HG03039 (cell line): ENCODE measurements around the gene PNMA6F.

Source experiments
- ATAC-seq: cut with Tn5 transposase; IDR thresholded peaks from one replicate; pipeline ENCODE4 v1.9.1; 2021; ENCODE audit warnings: mild to moderate bottlenecking, moderate library complexity; ENCODE audit not compliant: unreplicated experiment

PNMA6F gene

DNA sequence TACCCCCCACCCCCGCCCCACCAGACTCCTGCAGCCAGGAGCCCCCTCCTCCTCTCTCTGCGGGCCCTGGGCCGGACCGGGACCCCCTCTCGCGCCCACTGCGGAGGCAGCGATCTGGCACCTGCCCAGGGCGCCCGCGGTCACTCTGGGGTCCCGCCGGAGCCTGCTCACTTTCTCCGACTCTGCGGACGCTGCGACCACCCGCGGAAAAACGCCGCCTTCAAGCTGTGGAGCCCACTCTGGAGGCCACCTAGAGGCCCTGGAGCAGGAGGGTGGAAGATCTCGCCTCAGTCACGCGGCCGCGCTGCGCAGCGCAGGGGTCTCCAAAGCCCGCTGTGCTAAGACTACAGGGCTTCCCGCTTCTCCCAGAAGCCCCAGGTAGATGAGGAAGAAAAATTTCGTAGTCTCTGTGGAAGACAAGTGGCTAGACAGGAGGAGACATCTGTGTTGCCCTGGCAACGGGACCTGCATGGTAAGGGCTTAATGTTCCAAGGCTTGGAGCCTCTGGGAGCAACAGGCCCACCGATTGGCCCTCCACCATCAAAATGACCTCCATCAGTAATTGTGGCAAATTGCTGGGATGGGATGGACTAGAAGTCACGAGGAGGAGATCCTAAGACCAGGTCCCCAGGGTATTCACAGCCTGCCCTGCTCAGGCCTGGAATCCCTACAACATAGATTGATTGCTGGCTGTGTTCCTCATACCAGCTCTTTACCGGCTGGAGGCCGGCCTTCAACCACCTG lies at the start of gene PNMA6F:
PNMA6F (minus strand) TSS at position 387 of the 744 bp plus-strand sequence. CDS start 1,093 bp downstream, outside the sequence.
- ATAC-seq = no peak

DNA sequence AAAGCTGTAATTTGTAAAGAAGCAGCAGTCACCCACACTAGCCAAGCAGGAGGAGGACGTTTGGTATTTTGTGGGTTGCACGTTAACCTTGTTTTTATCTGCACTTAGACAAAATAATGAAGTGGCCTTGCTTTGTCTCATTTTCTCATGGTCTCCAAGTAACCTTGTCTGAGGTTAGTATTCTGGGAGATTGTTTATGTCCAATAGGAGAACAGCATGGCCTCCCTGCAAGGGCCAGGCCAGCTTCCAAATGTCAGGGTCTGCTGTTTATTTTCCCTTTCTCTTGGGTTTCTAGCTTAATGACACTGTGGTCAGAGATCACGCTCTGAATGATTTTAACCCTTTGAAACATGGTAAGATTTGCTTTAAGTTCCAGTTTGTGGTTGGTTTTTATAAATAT lies 49.7 kb upstream of the PNMA6F start:
- ATAC-seq = no peak

DNA sequence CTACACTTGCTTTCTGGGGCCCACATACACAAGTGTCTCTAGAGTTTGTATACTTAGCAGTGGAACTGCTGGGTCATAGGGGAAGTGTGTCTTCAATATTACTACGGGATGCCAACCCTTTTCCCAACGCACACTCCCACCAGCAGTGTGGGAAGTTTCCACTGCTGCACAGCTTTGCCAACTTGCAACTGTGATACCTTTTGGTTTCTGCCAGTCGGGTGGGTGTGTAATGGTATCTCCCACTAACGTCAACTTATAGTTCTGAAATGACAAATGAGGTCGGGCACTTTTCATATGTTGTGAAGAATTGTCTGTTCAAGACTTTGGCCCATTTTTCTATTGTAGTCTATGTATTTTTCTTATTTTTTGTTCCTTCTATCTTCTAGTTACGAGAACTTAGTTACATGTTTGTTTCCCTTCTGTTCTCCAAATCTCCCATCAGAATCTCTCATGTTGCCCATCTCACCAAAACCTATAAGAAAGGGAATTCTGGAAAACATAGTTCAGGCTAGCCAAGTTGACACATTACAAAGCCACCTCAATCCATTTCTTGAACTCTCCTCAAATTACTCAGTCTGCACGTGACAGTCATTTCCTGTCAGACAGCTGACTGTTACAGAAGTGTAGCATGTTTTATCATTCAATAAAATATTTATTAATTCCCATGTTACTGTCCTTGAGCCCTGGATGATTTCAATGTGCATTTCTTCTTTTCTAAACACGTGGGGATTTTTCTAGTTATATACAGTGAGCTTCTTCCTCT lies 48.9 kb upstream of the PNMA6F start:
- no peak for ATAC-seq

DNA sequence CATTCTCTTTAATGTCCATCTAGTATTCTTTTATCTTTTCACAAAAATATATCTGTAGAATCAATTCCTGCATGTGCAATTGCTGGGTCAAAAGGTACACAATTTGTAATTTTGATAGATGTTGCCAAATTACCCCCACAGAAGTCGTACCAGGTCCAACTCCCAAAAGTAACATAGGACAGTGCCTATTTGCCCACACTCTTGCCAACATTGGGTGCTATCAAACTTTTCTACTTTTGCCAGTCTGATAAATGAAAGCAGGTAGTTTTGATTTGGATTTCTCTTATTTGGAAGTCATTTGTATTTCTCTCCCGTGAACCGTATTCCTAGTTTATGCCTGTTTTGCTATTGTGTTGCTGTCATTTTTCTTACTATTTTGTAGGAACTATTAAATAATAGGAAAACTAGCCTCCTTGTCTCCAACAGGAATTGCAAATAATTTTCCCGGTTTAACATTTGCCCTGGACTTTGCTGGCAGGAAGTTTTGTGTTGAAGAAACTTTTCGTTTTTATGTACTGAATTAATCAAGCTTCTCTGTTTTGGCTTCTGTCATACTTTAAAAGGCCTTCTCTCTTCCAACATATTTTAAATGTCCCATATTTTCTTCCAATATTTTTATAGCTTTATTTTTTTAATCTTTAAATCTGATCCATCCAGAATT lies 45.4 kb upstream of the PNMA6F start:
- no peak for ATAC-seq

DNA sequence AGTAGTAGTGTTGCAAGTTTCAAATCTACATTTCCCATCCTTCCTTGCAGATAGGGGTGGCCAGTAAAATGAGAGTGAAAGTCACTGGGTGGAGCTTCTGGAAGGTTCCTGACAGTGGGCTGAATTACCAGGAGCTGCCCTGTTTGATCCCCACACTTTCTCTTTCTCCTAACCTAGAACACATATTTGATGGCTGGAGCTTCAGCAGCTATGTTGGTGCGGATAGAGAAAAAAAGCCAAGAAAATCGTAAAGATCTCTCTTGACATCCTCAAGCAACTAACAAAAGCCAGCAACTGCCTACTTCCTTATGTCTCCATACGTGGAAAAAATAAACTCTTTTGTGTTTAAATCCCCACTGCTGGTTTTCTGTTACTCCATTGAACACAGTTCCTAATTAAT lies 44.6 kb upstream of the PNMA6F start:
- no peak for ATAC-seq

DNA sequence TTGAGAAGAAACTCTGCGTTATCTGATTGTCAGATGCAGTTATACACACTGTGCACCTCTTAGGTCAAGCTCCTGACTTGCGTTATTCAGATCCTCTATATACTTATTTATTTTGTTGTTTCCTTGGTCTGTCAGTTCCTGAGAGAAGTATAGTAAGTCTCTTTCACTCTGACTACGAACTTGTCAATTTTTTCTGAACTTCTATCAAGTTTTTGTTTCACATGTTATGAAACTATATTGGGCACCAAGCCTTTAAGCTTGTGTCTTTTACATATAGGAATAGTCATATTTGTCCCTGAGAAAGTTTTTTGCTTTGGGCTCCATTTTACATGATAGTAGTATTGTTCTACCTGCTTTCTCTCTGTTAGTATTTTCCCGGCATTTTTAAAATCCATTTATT lies 44.1 kb upstream of the PNMA6F start:
- no peak for ATAC-seq

DNA sequence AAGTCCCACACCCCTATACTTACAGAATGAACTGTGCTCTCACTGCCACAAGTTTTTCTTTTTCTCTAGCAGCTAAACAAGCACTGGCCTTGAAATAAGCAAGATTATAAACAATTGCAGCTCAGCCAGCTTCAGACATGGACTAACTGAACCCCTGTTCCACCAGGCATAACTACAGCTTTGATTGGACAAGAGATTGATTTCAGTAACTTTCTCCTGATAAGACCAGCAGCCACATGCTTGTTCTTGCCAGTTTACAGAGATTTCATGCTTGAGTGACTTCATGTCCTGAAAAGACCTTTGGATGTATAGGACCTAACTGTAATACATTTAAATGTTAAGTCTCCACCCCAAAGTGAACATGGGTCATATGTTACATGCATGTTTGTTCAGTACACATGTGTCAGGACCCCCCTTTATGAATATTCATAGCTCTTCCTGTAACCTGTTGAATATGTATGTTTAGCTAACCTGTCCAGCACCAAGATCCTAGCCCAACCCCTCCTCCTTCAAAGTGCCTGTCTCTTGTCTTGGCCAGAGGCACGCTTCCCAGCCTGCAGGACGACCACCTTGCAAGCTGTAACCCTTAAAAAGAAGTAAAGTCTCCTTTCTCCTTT lies 40.3 kb upstream of the PNMA6F start:
- ATAC-seq = no peak

DNA sequence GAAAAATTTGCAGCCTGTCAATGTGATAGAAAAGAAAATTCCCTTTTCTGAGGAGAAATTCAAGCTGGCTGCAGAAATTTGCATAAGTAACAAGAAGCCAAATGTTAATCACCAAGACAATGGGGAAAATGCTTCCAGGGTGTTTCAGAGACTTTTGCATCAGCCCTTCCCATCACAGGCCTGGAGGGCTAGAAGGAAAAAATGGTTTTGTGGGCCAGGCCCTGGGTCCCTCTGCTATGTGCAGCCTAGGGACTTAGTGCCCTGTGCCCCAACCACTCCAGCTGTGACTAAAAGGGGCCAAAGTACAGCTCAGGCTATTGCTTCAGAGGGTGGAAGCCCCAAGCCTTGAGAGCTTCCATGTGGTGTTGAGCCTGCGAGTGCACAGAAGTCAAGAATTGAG lies 36.3 kb upstream of the PNMA6F start:
- ATAC-seq = no peak

DNA sequence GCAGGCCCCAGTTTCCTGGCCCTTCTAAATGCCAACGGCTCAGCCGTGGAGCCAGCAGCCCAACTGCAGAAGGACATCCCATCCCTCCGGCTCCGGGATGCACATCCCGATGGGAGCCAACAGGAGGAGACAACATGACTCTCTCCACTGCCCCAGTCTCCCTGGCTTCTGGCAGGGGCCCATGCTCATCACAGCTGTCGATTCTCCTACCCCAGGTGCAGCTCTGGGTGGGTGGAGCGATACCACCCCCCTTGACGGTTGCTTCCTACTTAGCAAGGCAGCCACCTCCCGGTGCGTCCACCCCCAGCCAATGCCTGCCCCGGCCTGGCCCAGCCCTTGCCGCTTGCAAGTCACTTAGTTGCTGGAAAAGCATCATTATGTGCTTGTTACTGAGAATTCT lies 31.8 kb upstream of the PNMA6F start:
- ATAC-seq = no peak

DNA sequence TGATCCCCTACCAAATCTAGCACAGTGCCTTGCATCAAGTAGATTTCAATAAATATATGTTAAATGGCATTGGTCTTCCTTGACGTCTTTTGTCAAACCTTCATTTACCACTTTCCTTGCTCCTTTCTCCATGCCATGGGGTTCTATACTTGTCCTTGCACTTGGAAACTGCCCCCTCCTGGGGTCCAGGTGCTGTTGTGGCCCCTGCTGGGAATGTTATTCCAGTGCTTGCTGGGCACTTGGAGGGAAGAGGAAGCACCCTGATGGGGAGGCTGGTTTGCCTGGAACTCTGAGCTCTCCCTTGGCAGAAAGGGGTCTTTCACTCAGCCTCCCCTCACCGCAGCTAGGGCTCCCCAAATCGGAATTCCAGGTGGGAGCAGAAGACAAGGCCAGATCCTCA lies 31.3 kb upstream of the PNMA6F start:
- no peak for ATAC-seq

DNA sequence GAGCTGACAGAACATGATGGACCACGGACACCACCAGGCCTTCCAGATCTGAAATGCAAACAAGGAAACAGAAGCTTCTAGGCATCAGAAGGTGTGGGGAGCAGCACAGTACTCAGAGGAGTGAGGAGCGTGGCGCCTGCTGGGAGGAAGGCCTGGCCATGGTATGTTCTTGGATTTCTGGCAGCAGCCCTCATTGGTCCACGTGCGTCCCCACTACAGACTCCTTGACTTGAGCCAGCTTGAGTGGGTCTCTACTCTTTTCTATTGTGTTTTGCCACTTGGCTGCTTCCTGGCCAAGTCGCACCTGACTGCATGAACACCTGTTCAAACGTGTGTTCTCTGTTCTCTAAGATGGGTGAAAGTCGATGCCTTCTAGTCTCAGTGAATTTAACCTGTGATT lies 30.4 kb upstream of the PNMA6F start:
- ATAC-seq = no peak

DNA sequence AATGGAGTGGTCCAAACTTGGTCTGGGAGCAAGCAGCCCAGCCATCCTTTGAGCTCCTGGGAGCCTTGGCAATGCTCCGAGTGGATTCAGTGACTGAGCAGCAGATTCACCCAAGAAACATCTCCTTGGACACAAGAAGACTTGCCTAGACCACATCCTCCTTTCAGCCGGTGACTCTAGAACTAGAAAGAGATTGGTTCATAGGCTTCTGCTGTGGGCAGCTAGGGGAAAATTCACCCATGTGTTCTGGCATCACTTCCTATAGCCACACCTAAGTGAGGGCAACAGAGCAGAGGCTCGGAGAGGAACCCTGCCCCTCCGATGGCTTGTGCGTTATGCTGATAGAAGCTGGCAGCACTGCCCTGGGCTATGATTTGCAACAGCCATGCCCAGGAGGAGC lies 28.4 kb upstream of the PNMA6F start:
- no peak for ATAC-seq

DNA sequence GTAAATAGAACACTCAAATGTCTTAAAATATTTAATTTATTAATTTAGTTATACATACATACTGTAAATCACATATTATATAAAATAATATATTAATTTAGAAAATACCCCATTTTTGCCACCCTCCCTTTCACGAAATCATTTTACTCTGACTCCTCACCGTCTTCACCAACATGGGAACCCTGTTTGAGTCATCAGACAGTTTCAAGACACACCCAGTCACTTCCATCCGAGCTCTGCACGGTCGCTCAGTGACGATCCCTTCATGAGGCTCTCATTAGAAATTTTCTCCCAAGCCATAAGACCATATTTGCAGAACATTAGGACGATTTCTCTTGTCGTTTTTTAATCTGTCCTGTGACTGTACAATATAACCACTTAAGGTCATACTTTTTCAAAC lies 26.9 kb upstream of the PNMA6F start:
- ATAC-seq = no peak

DNA sequence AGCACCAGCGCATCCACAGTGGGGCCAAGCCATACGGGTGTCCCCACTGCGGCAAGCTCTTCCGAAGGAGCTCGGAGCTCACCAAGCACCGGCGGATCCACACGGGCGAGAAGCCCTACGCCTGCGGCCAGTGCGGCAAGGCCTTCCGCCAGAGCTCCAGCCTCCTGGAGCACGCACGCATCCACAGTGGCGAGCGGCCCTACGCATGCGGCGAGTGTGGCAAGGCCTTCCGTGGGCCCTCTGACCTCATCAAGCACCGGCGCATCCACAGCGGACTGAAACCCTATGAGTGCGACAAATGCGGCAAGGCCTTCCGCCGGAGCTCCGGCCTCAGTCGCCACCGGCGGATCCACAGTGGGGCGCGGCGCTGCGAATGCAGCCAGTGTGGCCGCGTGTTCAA lies 26.0 kb upstream of the PNMA6F start:
- no peak for ATAC-seq

DNA sequence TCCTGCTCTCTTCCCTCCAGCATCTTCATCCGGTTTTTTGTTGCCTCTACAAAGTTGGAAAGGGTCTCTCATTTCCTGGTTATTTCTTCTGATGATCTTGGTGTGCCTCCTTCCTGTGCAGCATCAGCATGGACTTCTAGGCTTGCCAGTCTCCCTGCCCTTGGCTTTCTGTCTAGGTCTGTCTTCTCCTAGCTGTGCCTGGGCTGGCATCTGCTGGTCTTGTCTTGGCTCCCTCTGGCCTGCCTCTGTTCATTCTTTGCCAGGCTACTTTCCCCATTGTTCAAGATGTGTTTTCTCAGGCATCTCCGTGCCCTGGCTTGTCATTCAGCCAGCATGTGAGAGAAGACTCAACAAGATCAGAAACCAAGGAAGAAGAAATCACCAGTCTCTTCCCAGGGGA lies 22.1 kb upstream of the PNMA6F start:
- ATAC-seq = no peak

DNA sequence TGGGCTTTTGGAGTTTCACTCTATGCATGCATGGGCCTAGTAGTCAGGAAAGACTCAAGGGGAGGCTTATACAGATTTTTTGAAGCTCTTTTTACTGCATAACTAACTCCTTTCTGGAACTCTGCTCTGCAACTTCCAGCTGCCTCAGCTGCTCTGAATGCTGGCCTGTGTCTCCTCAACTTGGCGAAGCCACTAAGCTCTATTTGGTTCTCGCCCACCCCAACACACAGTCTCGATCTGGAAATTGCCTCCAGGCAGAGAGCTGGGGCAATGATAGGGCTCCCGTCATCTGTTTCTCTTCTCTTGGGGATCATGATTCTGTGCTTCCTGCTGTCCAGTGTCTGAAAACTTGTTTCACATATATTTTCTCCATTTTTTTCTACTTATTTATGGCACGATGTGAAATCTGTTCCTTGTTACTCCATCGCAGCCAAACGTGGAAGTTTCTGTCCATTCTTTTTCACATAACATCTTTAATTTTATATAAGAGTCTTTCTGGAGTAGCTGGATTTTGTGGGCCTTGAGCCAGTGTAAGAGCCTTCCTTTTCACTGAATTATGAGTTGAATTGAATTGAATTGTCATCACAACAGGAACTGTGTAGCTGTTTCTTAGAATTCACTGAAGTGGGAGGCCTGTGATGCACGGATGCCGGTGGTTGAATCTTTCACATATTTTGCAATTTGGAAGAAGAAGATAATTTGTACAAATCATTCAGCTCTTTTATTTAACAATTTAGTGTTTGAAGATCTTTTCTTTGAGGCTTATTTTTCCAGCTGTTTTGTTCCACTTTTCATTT lies 21.4 kb upstream of the PNMA6F start:
- ATAC-seq = no peak

DNA sequence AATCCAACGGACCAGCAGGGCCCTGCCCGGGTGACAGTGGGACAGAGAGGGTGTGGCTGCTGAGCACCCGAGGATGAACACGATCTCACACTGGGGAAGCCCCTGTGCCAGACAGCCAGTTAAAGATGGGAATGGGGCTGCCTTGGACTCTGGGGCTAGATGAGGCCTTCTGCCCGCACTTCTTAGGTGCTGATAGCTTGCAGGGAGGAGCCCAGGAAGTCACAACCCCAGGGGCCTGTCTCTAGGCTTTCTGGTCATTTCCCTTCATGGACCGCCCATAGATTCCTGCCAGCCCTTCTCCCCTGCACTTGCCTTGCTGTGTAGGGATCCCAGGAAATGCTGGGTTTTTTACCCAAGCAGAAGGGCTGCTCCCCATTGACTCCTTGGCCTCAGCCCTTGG lies 18.5 kb upstream of the PNMA6F start:
- no peak for ATAC-seq

DNA sequence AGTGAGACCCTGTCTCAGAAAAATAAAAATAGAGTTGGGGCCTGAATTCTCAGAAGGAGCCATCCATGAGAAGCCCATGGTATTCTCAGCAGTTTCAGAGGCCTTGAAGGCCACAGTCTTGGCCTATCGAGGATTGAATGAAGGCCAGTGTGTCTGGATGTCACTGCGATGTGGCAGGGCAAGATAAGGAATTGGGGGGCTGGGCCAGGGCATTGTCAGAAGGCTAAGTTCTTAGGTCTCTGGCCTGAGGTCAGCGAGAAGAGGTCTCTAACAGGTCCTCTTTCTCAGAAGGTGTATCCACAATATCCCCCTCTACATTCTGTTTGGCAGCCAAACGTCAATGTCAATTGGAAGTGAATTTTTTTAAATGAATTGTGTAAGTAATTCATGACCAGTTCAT lies 18.1 kb upstream of the PNMA6F start:
- no peak for ATAC-seq

DNA sequence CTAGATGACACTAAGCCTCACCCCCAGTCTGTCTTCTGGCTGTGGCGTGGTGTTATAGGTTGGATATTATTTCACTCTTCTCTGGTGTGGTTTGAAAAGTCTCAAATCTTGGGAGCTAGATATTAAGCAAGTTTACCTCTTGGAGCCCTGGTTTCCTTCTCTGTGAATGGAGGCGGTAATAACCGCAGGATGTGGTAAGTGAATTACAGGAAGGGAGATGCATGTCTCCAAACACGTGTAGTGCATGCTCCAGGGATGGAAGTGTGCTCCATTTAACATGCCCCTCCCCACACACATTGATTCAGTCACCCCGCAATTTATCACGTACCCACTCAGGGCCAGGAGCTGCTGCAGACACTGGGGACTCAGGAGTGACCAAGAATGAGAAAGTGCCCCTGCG lies 17.3 kb upstream of the PNMA6F start:
- no peak for ATAC-seq

DNA sequence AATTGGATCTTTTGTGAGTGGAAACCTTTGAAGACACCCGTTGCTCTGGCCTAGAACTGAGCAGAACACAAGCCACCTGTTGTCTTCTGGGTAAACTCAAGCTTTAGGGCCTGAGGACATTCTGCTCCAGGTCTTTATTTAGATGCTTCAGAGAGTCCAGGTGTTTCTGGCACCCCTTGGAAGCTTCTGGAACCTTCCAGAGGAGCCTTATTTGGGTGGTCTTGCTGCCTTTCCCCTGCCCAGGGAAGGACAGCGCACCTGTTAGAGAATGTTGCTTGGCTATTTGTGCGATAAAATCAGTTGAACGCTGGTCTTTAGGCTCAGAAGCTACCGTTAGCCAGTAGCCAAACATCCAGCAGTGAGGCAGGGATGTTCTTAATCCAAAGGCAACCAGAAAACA lies 15.4 kb upstream of the PNMA6F start:
- no peak for ATAC-seq
